HTR-8/SVneo (cell line): Measurements from ENCODE around the gene GMPR2.
"Not testable (repeated sequence)": the region's sequence is repeated elsewhere in the genome, so short reads cannot be mapped to it uniquely, and the experiment has no call there.

Experiments used
- DNase-seq: peaks from one replicate; pipeline ENCODE4 v3.0.0; 2011; ENCODE audit warnings: low spot score, mixed read lengths; ENCODE audit not compliant: insufficient read length
- FAIRE-seq: peaks from 2 replicates; lab custom pipeline; 2011; peaks lifted over from hg19 to GRCh38; lab: Jason Lieb, UNC

Gene GMPR2

GRCh38 chr14:24224618-24225071 lies 8.1 kb upstream of the GMPR2 start:
- no peak for DNase-seq

GRCh38 chr14:24226473-24226872 lies 6.3 kb upstream of the GMPR2 start:
- FAIRE-seq (no peak), DNase-seq (no peak)

More at GRCh38 chr14:24224618-24225071, 8.1 kb upstream of the GMPR2 start:
- no peak for FAIRE-seq

- FAIRE-seq: no peak
- DNase-seq: no peak
Measured at GRCh38 chr14:24228902-24229301, 3.8 kb upstream of the GMPR2 start.

GRCh38 chr14:24231263-24232120 lies 1.2 kb upstream of the GMPR2 start:
- FAIRE-seq (no peak), DNase-seq (no peak)

- FAIRE-seq: no peak
- peak; percentile 74 for DNase-seq
Measured at GRCh38 chr14:24232121-24232644, 546 bp upstream of the GMPR2 start, which contains the start of gene NEDD8. NEDD8 (minus strand) TSS chr14:24232367; CDS start chr14:24232267, 100 bp downstream.

- FAIRE-seq (no peak), DNase-seq (no peak)
Measured at GRCh38 chr14:24233538-24233866, 773 bp downstream of the GMPR2 start.

- FAIRE-seq: no peak
Measured at GRCh38 chr14:24234095-24235005, 1.6 kb downstream of the GMPR2 start.

GRCh38 chr14:24235804-24236688 lies 3.3 kb downstream of the GMPR2 start:
- no peak for FAIRE-seq
- no peak for DNase-seq

More at GRCh38 chr14:24234095-24235005, 1.6 kb downstream of the GMPR2 start:
- no peak for DNase-seq

GRCh38 chr14:24236689-24237462 lies 4.1 kb downstream of the GMPR2 start:
- FAIRE-seq: no peak
- no peak for DNase-seq

- FAIRE-seq (no peak), DNase-seq (no peak)
Measured at GRCh38 chr14:24237463-24237955, 4.8 kb downstream of the GMPR2 start.

GRCh38 chr14:24238123-24238522 lies 5.4 kb downstream of the GMPR2 start:
- no peak for DNase-seq
- no peak for FAIRE-seq

GRCh38 chr14:24238527-24239037 lies 5.9 kb downstream of the GMPR2 start:
- DNase-seq (no peak), FAIRE-seq (no peak)

GRCh38 chr14:24240110-24240918 lies 7.6 kb downstream of the GMPR2 start:
- no peak for FAIRE-seq
- no peak for DNase-seq

GRCh38 chr14:24241829-24242443 lies 9.2 kb downstream of the GMPR2 start:
- FAIRE-seq: no peak
- DNase-seq: peak; percentile 81

- no peak for DNase-seq
- no peak for FAIRE-seq
Measured at GRCh38 chr14:24243336-24243836, 10.7 kb downstream of the GMPR2 start.

- not testable (repeated sequence) for FAIRE-seq, DNase-seq
Measured at GRCh38 chr14:24245350-24245749, 12.6 kb downstream of the GMPR2 start.

- FAIRE-seq (no peak), DNase-seq (no peak)
Measured at GRCh38 chr14:24246765-24247212, 14.1 kb downstream of the GMPR2 start.
